Fibroblast of skin of left quadriceps (primary cell): ENCODE results near the gene DCPS.
A peak's percentile ranks its signal among the peaks of the same experiment; 100 is the strongest.
"Not testable (repeated sequence)": the region's sequence is repeated elsewhere in the genome, so short reads cannot be mapped to it uniquely, and the experiment has no call there.

ENCODE experiments used
- DNase-seq, 2 experiments: peaks; one replicate each; pipeline ENCODE4 v3.0.0-alpha.2; 2013; ENCODE audit warnings: low read depth in 2 of 2

Gene DCPS

DNA sequence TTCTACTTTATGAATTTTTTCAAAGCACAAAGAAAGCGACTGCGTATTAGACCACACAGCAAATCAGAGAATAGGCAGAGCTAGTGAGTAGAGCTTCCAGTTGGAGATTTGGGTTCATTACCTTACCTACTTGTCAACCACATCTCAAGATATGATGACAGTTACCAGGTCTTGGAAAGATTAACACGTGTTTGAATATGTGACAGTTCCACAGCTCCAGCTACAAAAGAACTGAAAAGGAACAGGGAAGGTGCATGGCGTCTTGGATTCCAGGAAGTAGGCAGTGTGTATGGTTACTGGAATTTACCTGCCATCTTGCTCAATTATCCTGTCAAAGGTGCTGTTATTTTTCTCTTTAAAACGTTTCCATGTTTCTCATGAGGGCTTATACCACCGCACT, 15.6 kb upstream of the DCPS start:
- no peak for DNase-seq

DNA sequence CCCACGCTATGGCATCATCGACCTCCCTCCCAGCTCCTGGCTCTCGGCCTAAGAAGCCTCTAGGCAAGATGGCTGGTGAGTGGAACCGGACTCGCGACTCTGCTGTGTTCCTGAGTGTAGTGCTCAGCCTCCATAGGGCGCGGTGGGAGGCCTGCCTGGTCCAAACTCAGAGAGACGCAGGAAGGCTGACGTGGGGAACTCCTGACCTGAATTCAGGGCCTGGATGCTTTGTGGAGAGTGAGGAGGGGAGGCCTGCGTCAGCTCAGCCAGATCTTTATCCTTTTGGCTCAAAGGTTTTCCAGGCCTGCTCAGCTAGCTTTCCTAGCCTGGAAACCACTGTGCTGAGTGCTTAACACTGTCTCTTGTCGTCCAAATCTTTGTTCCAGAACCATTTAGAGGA, 13.0 kb upstream of the DCPS start:
- no peak for DNase-seq

DNA sequence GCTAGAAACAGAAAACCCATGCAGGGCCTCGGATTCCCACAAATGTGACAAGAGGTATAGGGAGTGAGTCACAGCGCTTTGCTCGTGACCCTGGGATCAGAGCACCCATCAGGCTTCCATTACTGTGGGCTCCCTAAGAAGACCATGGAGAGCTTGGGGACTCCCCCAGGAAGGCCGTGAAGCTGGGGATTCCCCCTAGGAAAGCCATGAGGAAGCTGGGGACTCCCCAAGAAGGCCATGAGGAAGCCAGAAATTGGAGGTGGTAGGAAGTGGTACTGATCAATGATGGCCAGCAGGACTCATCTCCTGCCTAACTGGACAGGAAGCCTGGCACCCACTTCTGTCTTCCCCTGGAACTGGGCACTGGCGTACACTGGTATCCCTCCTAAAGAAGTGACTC, 10.1 kb upstream of the DCPS start:
- no peak for DNase-seq

DNA sequence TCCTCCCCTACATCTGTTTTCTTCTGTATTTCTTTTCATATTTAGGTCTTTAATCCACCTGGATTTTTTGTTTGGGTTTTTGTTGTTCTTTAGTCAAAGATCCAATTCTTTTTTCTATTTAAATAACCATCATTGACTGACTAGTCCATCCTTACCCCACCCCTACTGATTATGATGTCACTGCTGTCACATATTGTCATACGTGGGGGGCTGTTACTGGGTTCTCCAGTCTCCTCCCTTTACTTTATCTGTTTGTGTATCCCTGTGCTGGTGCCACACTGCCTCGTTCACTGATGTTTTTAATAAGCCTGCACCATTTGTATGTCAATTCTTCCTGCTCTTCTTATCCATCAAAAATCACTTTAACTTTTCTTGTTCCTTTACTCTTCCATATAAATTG, 6.9 kb upstream of the DCPS start:
- DNase-seq: no peak

DNA sequence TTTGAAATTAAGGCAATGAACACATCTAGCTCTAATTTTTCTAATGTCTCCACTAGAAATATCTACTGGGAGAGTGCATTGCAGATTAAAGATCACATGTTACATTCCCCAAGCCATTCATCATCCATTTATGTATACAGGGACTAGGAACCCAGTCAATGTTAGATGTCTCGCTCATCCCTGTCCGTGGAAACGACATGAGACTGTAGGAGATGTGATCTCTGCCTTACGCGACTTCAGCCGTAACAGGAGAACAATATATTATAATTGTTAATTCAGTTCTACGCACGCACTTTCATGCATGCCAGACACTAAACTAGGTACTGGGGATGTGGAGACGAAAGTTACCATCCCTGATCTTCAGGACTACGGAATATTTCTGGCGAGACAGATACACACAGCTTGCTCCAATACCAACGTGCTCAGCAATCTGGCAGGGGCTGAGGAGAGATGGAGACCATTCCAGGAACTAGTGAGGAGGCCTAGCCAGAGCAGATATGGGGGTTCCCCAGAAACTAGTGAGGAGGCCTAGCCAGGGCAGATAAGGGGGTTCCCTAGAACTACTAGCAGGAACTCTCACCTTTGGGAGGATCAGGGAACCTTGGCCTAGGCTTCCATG, 706 bp downstream of the DCPS start:
- DNase-seq: no peak

DNA sequence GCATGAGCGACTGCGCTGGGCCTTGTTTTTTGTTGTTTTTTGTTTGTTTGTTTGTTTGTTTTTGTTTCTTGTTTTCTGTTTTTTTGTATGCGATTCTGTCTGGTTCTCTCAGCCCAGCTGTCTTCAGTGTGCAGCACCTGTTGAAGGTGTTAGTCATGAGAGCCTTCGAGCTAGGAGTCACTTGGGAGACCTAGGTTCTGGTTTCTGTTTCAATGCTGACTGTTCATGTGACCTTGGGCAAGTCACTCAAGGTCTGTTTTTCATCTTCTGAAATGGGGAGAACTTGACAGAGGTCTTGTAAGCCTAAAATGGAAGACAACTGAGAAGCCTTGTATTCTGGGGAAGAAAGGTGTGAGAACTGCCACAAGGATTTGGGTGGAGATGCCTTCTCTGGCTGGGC, 1.8 kb downstream of the DCPS start:
- no peak for DNase-seq

DNA sequence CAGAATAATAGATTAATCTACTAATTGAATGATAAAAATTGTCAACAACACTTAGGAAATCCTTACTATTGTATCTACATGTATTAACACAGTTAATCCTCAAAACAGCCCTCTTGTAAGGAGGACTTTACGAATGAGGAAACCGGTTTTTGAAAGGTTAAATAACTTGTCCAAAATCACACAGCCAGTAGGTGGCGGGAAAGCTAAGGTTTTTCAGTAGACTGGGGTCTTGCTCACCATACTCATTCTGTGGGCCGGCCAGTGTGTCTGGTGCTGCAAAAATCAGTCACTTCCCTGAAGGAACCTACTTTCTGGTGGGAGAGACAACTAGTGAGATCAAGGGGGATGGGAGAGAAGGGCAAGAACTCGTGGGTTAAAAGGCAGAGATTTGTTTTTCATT, 3.8 kb downstream of the DCPS start:
- DNase-seq: no peak

DNA sequence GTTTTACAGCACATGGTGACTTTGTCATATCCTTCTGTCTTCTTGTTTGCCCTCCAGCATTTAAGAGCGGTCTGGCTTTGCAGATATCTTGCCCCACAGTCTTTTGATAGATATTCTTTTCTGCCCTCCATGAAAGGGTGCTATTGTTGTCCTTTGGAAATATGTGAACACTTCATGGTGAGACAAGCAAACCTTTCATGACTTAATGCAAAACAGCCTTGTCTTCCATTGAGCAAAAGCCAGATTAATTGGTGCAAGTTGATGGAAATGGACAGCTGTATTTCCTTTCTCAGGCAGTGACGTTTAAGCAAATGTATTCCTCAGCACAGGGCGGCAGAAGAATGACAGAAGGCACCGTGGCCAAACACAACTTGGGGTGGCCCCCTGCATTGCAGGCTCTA, 4.4 kb downstream of the DCPS start:
- no peak for DNase-seq

DNA sequence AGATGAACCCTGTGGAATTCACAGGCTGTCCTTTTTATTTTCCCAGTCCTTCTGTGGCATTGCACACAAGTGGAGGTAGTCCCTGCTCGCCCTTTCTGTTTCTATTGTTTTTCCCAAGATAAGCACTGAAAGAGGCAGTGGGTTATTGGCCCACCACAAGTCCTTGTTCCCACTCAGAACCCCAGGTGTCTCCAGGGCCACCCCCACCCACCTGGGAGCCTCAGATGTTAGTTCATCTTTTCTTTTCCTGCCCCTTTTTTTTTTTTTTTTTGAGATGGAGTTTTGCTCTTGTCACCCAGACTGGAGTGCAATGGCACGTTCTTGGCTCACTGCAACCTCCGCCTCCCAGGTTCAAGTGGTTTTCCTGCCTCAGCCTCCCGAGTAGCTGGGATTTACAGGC, 4.9 kb downstream of the DCPS start:
- not testable (repeated sequence) for DNase-seq

DNA sequence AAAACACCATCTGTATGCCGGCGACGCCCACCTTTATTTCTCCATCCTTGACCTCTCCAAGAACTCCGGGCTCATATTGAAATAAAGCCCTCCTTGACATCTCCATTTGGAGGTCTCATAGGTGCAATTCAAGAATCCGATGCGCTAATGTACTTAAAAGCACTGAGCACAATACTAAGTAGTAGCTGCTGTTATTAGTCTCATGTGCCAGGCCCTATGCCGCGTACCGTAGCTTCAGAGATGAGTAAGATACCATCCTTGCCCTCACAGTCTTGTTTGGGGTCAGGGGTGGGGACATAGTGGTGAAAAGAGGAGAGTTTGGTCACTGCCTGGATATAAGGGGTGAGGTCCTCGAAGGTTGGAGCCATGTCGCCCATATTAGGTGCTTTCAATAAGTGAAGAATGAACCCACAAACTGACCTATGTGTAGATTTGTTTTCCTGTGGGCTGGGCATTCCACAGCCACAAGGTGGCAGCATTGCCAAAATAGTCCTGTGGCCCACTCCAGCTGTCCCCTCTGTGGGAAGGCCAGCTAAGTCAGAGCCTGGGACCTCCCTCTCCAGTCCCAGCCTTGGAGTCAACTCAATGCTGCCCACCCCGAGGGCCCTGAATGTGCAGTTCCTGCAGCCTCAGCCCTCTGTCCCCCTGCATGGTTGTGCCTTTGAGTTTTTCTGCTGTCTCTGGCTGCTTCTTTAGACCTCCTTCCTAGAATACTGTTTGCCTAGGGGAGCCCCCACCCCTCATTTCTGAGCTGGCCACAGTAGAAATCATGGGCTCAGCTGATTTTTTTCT, 6.5 kb downstream of the DCPS start:
- DNase-seq: peak in 1 of 2 experiments; percentile 44

DNA sequence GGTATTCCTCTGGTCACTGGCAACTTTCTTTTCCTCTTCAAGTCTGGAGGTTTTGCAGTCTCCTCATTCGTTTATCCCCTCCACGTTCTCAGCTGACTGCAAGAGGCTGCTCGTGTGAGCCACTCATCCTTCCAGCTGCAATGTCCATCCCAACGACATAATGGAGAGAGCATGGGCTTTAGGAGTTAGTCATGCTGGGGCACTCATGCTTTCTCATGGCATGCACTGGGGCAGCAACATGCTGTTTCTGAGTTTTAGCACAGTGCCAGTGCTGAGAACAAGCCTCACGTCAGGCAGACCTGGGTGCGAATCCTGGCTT, 7.1 kb downstream of the DCPS start:
- no peak for DNase-seq

DNA sequence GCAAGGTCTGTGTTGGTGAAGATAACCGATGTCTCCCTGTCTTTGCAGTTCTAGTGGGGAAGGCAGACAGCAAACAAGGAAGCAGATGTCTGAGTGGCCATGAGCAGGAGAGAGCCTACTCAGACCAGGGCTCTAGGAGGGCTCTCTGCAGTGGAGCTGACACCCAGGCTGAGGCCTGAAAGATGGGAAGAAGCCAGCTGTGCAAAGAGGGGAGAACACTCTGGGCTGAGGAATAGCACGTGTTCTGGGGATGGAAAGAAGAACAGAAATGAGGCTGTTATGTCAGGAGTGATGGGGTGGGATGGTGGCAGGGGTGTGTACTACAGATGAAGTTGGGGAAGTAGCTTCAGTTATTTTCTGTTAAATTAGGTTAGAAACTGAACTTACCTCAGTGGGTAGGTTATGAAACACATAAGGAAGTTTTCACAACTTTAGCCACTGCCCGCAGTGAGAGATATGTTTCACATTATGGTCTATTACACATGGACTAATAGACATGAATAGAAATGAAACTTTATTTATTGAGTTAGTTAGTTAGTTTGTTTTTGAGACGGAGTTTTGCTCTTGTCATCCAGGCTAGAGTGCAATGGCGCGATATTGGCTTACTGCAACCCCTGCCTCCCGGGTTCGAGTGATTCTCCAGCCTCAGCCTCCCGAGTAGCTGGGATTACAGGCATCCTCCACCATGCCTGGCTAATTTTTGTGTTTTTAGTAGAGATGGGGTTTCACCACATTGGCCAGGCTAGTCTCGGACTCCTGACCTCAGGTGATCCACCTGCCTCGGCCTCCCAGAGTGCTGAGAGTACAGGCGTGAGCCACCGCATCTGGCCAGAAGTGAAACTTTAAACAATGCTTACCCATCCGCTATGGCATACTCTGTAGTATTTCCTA, 7.8 kb downstream of the DCPS start:
- no peak for DNase-seq

DNA sequence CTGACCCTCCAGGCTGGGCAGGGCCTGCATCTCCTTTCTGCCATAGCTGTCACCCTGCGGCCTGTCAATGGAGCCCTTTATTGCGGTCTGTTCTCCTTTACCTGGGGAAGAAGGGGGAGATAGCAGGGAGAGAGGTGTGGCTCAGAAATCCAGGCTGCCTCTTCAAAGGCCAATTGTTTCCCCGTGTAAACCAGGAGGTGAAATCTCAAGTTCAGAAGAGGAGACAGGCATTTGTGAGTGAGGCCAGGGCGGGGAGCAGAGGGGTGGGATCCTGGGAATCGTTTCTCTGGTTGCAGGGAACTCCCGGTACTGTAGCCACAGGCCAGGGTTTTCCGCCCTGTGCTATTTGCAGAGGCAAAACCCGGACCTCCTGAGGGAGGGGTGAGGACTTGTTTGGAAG, 9.1 kb downstream of the DCPS start:
- DNase-seq: no peak

DNA sequence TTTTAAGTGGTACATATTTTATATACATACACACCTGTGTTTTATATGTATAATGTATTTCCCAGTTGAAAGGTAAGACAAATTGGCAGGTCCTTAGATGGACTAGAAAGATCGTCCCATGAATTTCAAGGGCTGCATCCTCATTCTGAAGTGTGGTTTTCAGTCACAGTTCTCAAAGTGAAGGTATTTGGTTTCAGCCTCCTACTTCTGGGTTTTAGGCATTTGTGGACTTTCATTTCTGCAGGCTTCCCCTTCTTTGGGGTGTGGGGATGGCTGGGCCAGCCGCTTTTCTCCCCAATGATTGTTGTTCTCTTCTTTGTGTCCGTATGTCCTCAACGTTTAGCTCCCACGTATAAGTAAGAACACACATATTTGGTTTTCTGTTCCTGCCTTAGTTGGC, 10.0 kb downstream of the DCPS start:
- DNase-seq: no peak

DNA sequence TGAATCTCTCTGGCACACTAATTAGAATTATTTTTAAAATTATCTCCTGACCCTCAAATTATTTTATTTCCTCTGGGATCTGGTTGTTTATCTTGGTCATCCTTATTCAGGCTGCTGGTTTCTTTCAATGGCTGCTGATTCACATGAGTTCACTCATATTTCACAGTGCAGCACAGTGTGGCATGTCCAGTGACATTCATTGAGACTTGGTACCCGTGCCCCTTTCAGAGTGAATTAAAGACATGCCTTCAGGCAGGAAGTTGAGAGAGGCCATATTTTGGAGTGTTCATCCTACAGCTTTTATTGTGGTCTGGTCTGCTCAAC, 13.5 kb downstream of the DCPS start:
- DNase-seq: no peak

DNA sequence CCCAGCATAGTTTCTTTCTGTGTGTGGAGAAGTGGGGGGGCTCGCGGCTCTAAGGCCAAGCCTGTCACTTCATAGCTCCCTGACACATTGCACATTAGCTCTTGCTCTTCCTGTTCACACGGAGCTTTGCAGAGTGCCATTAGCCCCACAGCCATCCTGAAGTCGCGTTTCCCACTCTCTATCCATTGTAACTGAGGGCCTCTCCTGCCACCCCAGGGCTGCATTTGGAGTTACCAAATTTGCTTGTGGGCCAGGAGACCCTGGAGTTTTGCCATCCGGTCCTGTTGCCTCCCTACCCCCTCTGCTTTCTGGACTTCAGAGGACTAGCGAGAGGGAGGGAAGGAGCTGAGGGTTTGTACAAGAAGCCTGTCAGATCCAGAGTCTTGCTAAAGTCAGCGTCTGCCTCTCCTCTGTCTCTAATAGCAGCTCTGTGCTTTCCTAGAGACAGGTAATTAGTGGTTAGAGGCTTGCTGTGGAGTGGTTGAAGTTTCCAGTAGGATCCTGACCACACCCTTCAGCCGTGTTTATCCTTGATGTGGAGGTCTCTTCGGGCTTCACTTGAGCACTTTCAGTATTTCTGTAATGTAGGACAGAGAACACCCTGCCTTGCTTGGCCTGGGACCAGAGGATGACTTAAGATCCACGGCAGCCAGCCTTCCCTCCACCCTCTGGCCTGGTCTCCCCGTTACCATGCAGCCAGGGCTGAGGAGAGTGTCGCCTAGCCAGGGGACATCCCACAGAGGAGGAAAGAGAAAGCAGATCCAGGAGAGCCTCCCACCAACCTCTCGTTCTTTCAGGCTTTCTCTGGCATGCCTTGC, 14.1 kb downstream of the DCPS start:
- DNase-seq: peak in 1 of 2 experiments; percentile 73

DNA sequence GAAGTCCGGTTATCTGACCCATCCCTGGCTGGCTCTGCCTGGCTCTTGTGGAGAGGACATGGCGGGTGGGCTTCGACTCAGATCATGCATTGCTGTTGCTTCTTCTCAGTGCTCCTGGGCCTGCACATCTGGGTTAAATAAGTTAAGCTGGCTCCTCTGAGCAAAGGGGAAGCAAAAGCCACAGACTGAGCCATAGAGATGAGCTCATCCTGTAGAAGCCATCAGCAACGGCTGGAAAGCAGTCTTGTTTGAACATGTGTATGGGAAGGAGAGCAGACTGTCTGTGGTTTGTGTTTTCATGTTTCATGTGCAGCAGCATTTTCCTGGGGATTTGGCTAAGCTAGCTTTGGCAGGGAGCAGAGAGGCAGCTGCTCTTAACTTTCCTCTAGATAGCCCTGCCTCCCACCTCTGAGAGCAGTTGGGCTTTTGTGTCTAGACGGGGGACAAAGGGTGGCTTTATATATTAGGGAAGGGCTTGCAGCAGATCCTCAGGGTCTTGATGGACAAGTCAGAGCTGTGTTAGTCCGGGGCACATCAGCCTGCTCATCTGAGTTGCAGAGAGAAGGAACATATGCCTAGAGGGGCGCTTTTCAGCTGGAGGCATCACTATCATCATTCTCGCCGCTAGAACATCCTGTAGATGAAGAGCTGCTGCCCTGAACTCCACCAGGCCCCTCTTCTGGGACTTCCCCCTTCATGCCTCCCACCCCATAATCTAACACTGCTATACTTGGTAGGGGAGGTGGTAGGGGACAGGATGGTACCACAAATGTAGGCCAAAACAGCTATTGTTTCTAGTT, 14.9 kb downstream of the DCPS start:
- DNase-seq: peak; percentile 94 to 95

DNA sequence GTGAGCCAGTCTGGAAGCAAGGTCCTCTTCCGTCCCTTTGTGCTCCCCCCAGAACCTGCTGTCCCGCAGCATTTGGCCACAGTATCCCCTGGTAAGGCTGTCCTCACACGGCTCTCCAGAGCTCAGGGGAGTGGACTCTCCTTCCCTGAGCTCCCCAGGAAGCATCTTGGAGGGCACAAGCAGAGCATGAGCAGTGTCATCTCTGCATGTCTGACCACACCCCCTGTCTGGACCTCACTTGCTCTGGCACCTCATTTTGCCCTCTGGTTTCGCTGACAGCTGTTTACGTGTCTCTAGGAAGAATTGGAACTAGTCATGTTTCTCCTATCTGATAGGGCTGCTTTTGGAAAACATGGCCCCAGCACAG, 15.5 kb downstream of the DCPS start:
- no peak for DNase-seq

DNA sequence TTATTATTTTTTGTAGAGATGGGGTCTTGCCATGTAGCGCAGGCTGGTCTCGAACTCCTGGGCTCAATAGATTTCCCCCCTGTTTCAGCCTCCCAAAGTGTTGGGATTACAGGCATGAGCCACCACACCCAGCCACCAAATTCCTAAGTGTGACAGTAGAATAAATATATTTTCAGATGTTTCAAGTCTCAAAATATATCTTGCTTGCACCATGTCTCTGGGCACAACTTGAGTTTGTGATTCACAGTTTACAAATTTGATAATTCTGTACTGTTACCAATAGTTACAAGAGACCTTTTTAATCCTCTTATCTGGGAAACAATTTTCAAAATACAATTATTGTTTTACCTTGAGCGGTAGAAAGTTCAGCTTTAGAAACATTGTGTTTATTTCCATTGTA, 19.1 kb downstream of the DCPS start:
- no peak for DNase-seq

DNA sequence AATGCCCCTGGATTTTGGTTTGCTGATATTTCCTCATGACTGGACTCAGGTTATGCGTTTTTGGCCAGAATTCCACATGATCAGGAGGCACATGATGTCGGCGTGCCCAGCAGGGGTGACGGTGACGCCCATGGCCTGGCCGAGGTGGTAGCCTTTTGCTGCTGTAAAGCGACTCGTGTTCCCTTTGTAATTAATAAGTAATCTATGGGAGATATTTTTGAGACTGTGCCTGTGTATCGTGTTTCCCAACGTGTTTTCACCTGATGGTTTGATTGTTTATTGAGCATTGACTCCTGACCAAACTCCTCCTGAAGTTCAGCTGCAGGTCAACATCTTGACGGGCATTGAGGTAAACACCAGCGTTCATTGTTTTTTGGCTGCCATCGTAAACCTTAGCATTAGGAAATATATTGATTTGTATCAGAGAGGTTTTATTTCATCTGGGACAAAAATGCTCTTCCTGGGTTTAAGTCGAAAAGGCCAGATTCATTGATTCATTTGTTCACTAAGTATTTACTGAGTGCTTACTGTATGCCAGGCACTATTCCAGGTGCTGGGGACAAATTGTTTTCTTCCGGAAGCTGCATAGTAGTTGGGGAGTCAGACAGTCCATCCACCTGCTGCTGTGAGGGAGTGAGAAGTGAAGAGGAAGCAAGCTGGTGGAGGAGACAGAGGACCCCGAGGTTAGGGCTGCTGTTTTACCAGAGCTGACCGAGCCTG, 23.6 kb downstream of the DCPS start:
- no peak for DNase-seq

DNA sequence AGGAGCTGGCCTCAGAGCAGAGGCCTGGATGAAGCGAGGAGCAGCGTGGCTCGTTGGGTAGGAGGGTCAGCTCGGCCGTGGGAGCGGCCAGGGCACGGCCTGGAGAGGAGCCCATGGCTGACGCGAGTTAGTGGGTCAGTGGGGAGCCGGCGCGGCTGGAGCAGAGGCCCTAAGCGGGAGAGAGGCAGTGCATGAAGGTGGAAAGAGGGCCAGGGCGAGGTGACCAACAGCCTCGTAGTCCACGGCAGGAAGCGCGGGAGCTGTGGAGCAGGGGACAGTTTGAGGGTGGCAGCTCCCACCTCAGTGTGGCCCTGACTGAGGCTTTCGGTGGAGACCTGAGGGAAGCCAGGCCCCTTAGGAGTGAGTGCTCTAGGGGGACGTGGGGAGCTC, 24.1 kb downstream of the DCPS start:
- no peak for DNase-seq
